ENCODE results near the gene ABCA4. TPM values are rescaled to one million over a fixed set of nuclear protein-coding genes. Genes with fewer than 3 reads are reported as not detected.

The ABCA4 gene
- total and polyA plus RNA-seq, 2 donors (not counting 3 experiments of a cell fraction or from before 2014, with no cell fraction given) = 2.3 to 4.9 TPM

GRCh38 chr1:94043738-94044289, 77.1 kb downstream of the ABCA4 start:
- FAIRE-seq (no peak), DNase-seq (ENCODE audit: low read depth, low spot score) (no peak)
- Histone ChIP-seq H3K27ac (ENCODE audit: insufficient read depth, low read depth, low read length) (peak overlapping the region; percentile 89), H3K9me1 (replicated peaks; ENCODE audit: control insufficient read depth, extremely low read depth, insufficient read depth, low read length) (no peaks in the 10 kb centered on the region), H2AFZ (ENCODE audit: low read depth, low read length) (peak overlapping the region; percentile 62), H4K20me1 (replicated peaks; ENCODE audit: control insufficient read depth, extremely low read depth, insufficient read depth, low read length) (no peaks in the 10 kb centered on the region), H3K4me2 (ENCODE audit: insufficient read depth, low read length) (peak overlapping the region; percentile 33), H3K36me3 (ENCODE audit: control insufficient read depth in 2 of 2, extremely low read depth in 1 of 2, insufficient read depth in 2 of 2, low read length in 2 of 2) (no peaks in the 10 kb centered on the region), H3K4me1 (ENCODE audit: control insufficient read depth, extremely low read depth, insufficient read depth, low read length) (peaks cover 65% of the 10 kb centered on the region), H3K9ac (replicated peaks; ENCODE audit: extremely low read depth, insufficient read depth, low read length) (peak overlapping the region; percentile 62), H3K4me3 (replicated peaks in 1 of 3; ENCODE audit: insufficient read depth in 1 of 3, low read depth in 1 of 3, low read length in 3 of 3) (no peak overlapping the region), H3K27me3 (ENCODE audit: control insufficient read depth in 2 of 2, insufficient read depth in 2 of 2, low read length in 2 of 2) (no peaks in the 10 kb centered on the region), H3K79me2 (ENCODE audit: control insufficient read depth, insufficient read depth, low read length) (no peaks in the 10 kb centered on the region), H3K9me3 (replicated peaks; ENCODE audit: control insufficient read depth, insufficient read depth, low read length) (no peaks in the 10 kb centered on the region)
- intact Hi-C loops (cut with micrococcal nuclease) = loop anchor here (2.0 kb wide), 1 partner anchor 175 kb away; no protein-coding TSS in a partner anchor
- ChIA-PET POLR2A (interaction anchor here (1.5 to 2.6 kb wide), 2 partner anchors 25 to 281 kb away, joined by 6 to 8 read pairs; no protein-coding TSS in a partner anchor), CTCF (interaction anchor here (1.3 to 32.6 kb wide), 7 partner anchors 9 to 291 kb away, joined by 3 to 1439 read pairs (median 25); no protein-coding TSS in a partner anchor)
- dilution Hi-C loops (cut with MboI; ENCODE audit: extremely low pct_ligation_motif_present, low sequenced_read_pairs) = no loop called here
- TF ChIP-seq EZH2 (IDR thresholded peaks at IDR 0.05; ENCODE audit: borderline replicate concordance, low read depth, low read length, severe bottlenecking) (no peak), JUN (IDR thresholded peaks at IDR 0.05; ENCODE audit: borderline replicate concordance, insufficient read depth, insufficient read length, low read depth) (no peak), CTCF (IDR thresholded peaks at IDR 0.05; ENCODE audit: extremely low read depth in 1 of 2, insufficient read depth in 1 of 2, low read depth in 1 of 2, low read length in 2 of 2) (no peak), MAX (IDR thresholded peaks at IDR 0.05; ENCODE audit: insufficient read depth, insufficient read length) (no peak), POLR2AphosphoS5 (IDR thresholded peaks at IDR 0.05; ENCODE audit: insufficient read depth, low read depth, low read length) (no peak), GATA2 (IDR thresholded peaks at IDR 0.05; ENCODE audit: insufficient read depth, insufficient read length, low read depth, low read length) (no peak), POLR2A (IDR thresholded peaks at IDR 0.05; ENCODE audit: low read depth, low read length) (no peak), FOS (IDR thresholded peaks at IDR 0.05; ENCODE audit: borderline replicate concordance, insufficient read depth, low read length) (no peak), MYC (IDR thresholded peaks at IDR 0.05; ENCODE audit: low read depth, low read length) (no peak)
- no TSS peak for BruUV-seq (replicated peaks)

All from endothelial cell of umbilical vein (primary cell).